HepG2 (cell line): ENCODE data around the gene F12.

Experiments
- JUN ChIP-seq: sonication (generic); formaldehyde crosslinking; IDR thresholded peaks from 2 replicates; pipeline ENCODE4 v1.4.0; 2020; ENCODE audit warnings: mild to moderate bottlenecking, missing genetic modification reagents
- KAT7 ChIP-seq: IDR thresholded peaks from 2 replicates; pipeline ENCODE4 v1.6.1; 2018; ENCODE audit warnings: borderline replicate concordance, missing compliant biosample characterization
- MEIS2 ChIP-seq: sonication (generic); formaldehyde crosslinking; IDR thresholded peaks from 2 replicates; pipeline ENCODE4 v1.9.0; 2021; ENCODE audit warnings: mild to moderate bottlenecking, missing genetic modification reagents
- SALL1 ChIP-seq: sonication (generic); formaldehyde crosslinking; IDR thresholded peaks from 2 replicates; pipeline ENCODE4 v1.8.0; 2022; ENCODE audit warnings: mild to moderate bottlenecking, missing genetic modification reagents
- ZNF614 ChIP-seq: IDR thresholded peaks from 2 replicates; pipeline ENCODE4 v1.6.1; 2018; ENCODE audit warnings: missing biosample characterization, missing genetic modification reagents, inconsistent platforms, borderline replicate concordance

- TF ChIP-seq KAT7 (no peak), SALL1 (CRISPR knock-in tag) (no peak), ZNF614 (CRISPR knock-in tag) (no peak), JUN (CRISPR knock-in tag) (no peak), MEIS2 (no peak)
Observed at GRCh38 chr5:177393206-177393765, 16.1 kb downstream of the F12 start.
